A549 (cell line): ENCODE measurements around the gene TTYH3. TPM values are rescaled to one million over a fixed set of nuclear protein-coding genes. Genes with fewer than 3 reads are reported as not detected.

Experiments
- ATAC-seq, 2 experiments: fragments of 200-7000 bp in 1 of 2; fragments of >200 bp in 1 of 2; cut with Nextera tagmentation in 1 of 2; cut with Tn5 transposase in 1 of 2; 3 replicates each; pipeline versions ENCODE4 v1.8.0 to v1.9.1; 2018 to 2020; ENCODE audit warnings: mild to moderate bottlenecking in 1 of 2, moderate library complexity in 1 of 2
- CTCF ChIA-PET: fragments of 300-600 bp; sonication (Branson Sonifier 250); formaldehyde crosslinking; extraction: SDS; loops from one replicate; lab custom pipeline; 2021; ENCODE audit warnings: antibody characterized with exemption, inconsistent platforms; lab: Yijun Ruan, JAX
- POLR2A ChIA-PET: fragments of 350-600 bp; formaldehyde crosslinking; extraction: SDS; loops from one replicate; lab custom pipeline; 2021; ENCODE audit warnings: antibody characterized with exemption, inconsistent platforms; lab: Yijun Ruan, JAX
- DNase-seq, 2 experiments: peaks; one replicate each; pipeline versions ENCODE4 v3.0.0 to v3.0.0-alpha.2; 2011 to 2016; ENCODE audit warnings: low read depth in 1 of 2, low spot score in 1 of 2
- FAIRE-seq: peaks from 2 replicates; lab custom pipeline; 2011; peaks lifted over from hg19 to GRCh38; lab: Jason Lieb, UNC
- H3K27ac ChIP-seq, 2 experiments: fragments of >200 bp; sonication (Bioruptor Twin); formaldehyde crosslinking; 3 replicates each; pipeline ENCODE4 v1.5.1; 2016 to 2017
- H3K4me1 ChIP-seq: fragments of >200 bp; sonication (Bioruptor Twin); formaldehyde crosslinking; 3 replicates; pipeline ENCODE4 v1.6.1; 2016
- H3K4me2 ChIP-seq: fragments of >200 bp; sonication (Bioruptor Twin); formaldehyde crosslinking; 3 replicates; pipeline ENCODE4 v1.6.1; 2016
- H3K4me3 ChIP-seq: fragments of >200 bp; sonication (Bioruptor Twin); formaldehyde crosslinking; 3 replicates; pipeline ENCODE4 v1.5.1; 2016
- H3K9me3 ChIP-seq: fragments of >200 bp; sonication (Bioruptor Twin); formaldehyde crosslinking; 3 replicates; pipeline ENCODE4 v1.6.1; 2016
- CBX2 ChIP-seq: fragments of 200-600 bp; sonication (generic); IDR thresholded peaks from 2 replicates; pipeline ENCODE4 v1.6.1; 2016; ENCODE audit warnings: low read depth, mild to moderate bottlenecking, borderline replicate concordance
- CBX8 ChIP-seq: fragments of 200-600 bp; sonication (generic); IDR thresholded peaks from 2 replicates; pipeline ENCODE4 v1.6.1; 2016
- CEBPB ChIP-seq, 2 experiments: fragments of >200 bp in 1 of 2; sonication (Bioruptor Twin) in 1 of 2; formaldehyde crosslinking in 1 of 2; IDR thresholded peaks; 2 replicates each; pipeline ENCODE4 v1.6.1; 2012 to 2016
- CHD2 ChIP-seq: fragments of 150-350 bp; IDR thresholded peaks from 2 replicates; pipeline ENCODE4 v1.6.1; 2014; ENCODE audit warnings: low read length; ENCODE audit not compliant: partially characterized antibody
- E2F6 ChIP-seq: IDR thresholded peaks from 2 replicates; pipeline ENCODE4 v1.6.1; 2012; ENCODE audit warnings: low read depth, borderline replicate concordance
- EHF ChIP-seq: fragments of 250-450 bp; sonication (Bioruptor Pico); IDR thresholded peaks from 2 replicates; pipeline ENCODE4 v1.5.0; 2020; ENCODE audit warnings: mild to moderate bottlenecking
- EHMT2 ChIP-seq: fragments of 200-600 bp; sonication (generic); IDR thresholded peaks from 2 replicates; pipeline ENCODE4 v1.6.1; 2016; ENCODE audit warnings: antibody characterized with exemption, low read depth, mild to moderate bottlenecking, moderate library complexity
- FOSB ChIP-seq: fragments of 250-450 bp; sonication (Bioruptor Pico); IDR thresholded peaks from 2 replicates; pipeline ENCODE4 v1.5.0; 2020; ENCODE audit warnings: mild to moderate bottlenecking, moderate library complexity
- FOXS1 ChIP-seq: fragments of 250-450 bp; sonication (Bioruptor Pico); IDR thresholded peaks from 2 replicates; pipeline ENCODE4 v1.5.0; 2020; ENCODE audit warnings: mild to moderate bottlenecking, moderate library complexity
- GATA3 ChIP-seq: IDR thresholded peaks from 2 replicates; pipeline ENCODE4 v1.6.1; 2012; ENCODE audit warnings: borderline replicate concordance
- HEYL ChIP-seq: fragments of 250-450 bp; sonication (Bioruptor Pico); IDR thresholded peaks from 2 replicates; pipeline ENCODE4 v1.8.0; 2021; ENCODE audit warnings: mild to moderate bottlenecking, moderate library complexity
- HOXA7 ChIP-seq: fragments of 250-450 bp; sonication (Bioruptor Pico); IDR thresholded peaks from 2 replicates; pipeline ENCODE4 v1.5.0; 2020; ENCODE audit warnings: mild to moderate bottlenecking, moderate library complexity
- JUN ChIP-seq, 2 experiments: fragments of >200 bp; sonication (Bioruptor Twin); formaldehyde crosslinking; IDR thresholded peaks; 2 replicates in 1 of 2; 3 replicates in 1 of 2; pipeline ENCODE4 v1.6.1; 2016 to 2017
- JUNB ChIP-seq: fragments of >200 bp; sonication (Bioruptor Twin); formaldehyde crosslinking; IDR thresholded peaks from 2 replicates; pipeline ENCODE4 v1.6.1; 2016
- MAZ ChIP-seq: fragments of 150-350 bp; IDR thresholded peaks from 2 replicates; pipeline ENCODE4 v1.6.1; 2014; ENCODE audit warnings: antibody characterized with exemption, low read depth, low read length, borderline replicate concordance
- NFE2L2 ChIP-seq: fragments of 150-350 bp; conservative IDR thresholded peaks from 2 replicates; pipeline ENCODE4 v1.6.1; 2014; ENCODE audit warnings: low read length
- NPAS2 ChIP-seq: fragments of 250-450 bp; sonication (Bioruptor Pico); IDR thresholded peaks from 2 replicates; pipeline ENCODE4 v1.8.0; 2022; ENCODE audit warnings: mild to moderate bottlenecking, moderate library complexity, borderline replicate concordance
- PHF8 ChIP-seq: fragments of 200-600 bp; sonication (generic); IDR thresholded peaks from 2 replicates; pipeline ENCODE4 v1.6.1; 2016; ENCODE audit warnings: low read depth, mild to moderate bottlenecking, antibody characterized with exemption, moderate library complexity, borderline replicate concordance
- POLR2AphosphoS2 ChIP-seq: conservative IDR thresholded peaks from 2 replicates; pipeline ENCODE4 v1.6.1; 2012; ENCODE audit warnings: low read length, improper control_type of control experiment, inconsistent platforms
- RAD21 ChIP-seq, 2 experiments: fragments of >200 bp in 1 of 2; sonication (Bioruptor Twin) in 1 of 2; formaldehyde crosslinking in 1 of 2; IDR thresholded peaks in 1 of 2; conservative IDR thresholded peaks in 1 of 2; 2 replicates in 1 of 2; 3 replicates in 1 of 2; pipeline ENCODE4 v1.6.1; 2012 to 2018; ENCODE audit warnings: inconsistent platforms in 1 of 2
- RNF2 ChIP-seq: fragments of 200-600 bp; sonication (generic); IDR thresholded peaks from 2 replicates; pipeline ENCODE4 v1.6.1; 2016; ENCODE audit warnings: low read depth, mild to moderate bottlenecking, antibody characterized with exemption, moderate library complexity, borderline replicate concordance
- SMC3 ChIP-seq: fragments of >200 bp; sonication (Bioruptor Twin); formaldehyde crosslinking; IDR thresholded peaks from 3 replicates; pipeline ENCODE4 v1.6.1; 2018; ENCODE audit warnings: inconsistent platforms
- TFCP2L1 ChIP-seq: fragments of 250-450 bp; sonication (Bioruptor Pico); IDR thresholded peaks from 2 replicates; pipeline ENCODE4 v1.5.0; 2021; ENCODE audit warnings: mild to moderate bottlenecking
- TP53 ChIP-seq: fragments of 250-450 bp; sonication (Bioruptor Pico); IDR thresholded peaks from 2 replicates; pipeline ENCODE4 v1.5.0; 2021; ENCODE audit warnings: mild to moderate bottlenecking, moderate library complexity
- ZNF302 ChIP-seq: fragments of 250-450 bp; sonication (Bioruptor Pico); IDR thresholded peaks from 2 replicates; pipeline ENCODE4 v1.9.0; 2021; ENCODE audit warnings: inconsistent platforms, mild to moderate bottlenecking, moderate library complexity
- ZSCAN20 ChIP-seq: fragments of 250-450 bp; sonication (Bioruptor Pico); IDR thresholded peaks from 2 replicates; pipeline ENCODE4 v1.8.0; 2022; ENCODE audit warnings: mild to moderate bottlenecking, moderate library complexity
- WGBS: methylation state at CpG from one replicate; pipeline ENCODE4 v1.1.6; 2017; ENCODE audit errors: missing lambda C conversion rate; 5-methylcytosine and 5-hydroxymethylcytosine counted together
- polyA plus RNA-seq, 4 experiments: library from polyadenylated mRNA; depleted of rRNA in 3 of 4; stranded (reverse); fragments of >200 nt; fragmentation: RNase III in 1 of 4; extraction: RNeasy Plus Mini Kit Qiagen cat#74134 plus additional on column Dnase treatment in 1 of 4; gene quantifications; 2 replicates in 3 of 4; 3 replicates in 1 of 4; pipeline ENCODE4 v1.2.3, GENCODE V29; 2011 to 2017
- TF ChIP-seq, protein P1 (sequence below): fragments of 250-450 bp; sonication (Bioruptor Pico); IDR thresholded peaks from 2 replicates; pipeline ENCODE4 v1.5.0; 2020; ENCODE audit warnings: low read depth, mild to moderate bottlenecking, moderate library complexity
- TF ChIP-seq, protein P2 (sequence below): fragments of 450-650 bp; IDR thresholded peaks from 2 replicates; pipeline ENCODE4 v1.6.1; 2014; ENCODE audit warnings: antibody characterized with exemption

TTYH3 gene
- polyA plus RNA-seq, 2 of the 4 experiments (the other 2 are of a cell fraction), result 11.3 to 43.6 TPM

GRCh38 chr7:2611922-2612321 lies 19.9 kb upstream of the TTYH3 start:
- ATAC-seq, result no peak
- Histone ChIP-seq H3K27ac (no peak overlapping the region), H3K4me1 (no peaks in the 10 kb centered on the region), H3K4me3 (no peak overlapping the region), H3K9me3 (no peaks in the 10 kb centered on the region), H3K4me2 (no peak overlapping the region)
- POLR2A ChIA-PET, result no interaction called here
- FAIRE-seq, result no peak
- WGBS, result 95% methylated on average over 9 of the region's 10 CpGs
- CTCF ChIA-PET, result interaction anchor here (1.2 to 3.3 kb wide), 4 partner anchors 15 to 68 kb away, joined by 4 to 12 read pairs (median 4); no protein-coding TSS in a partner anchor
- TF ChIP-seq FOXS1 (CRISPR knock-in tag) (no peak), ZNF302 (CRISPR knock-in tag) (no peak), MAZ (no peak), SMC3 (no peak), E2F6 (no peak), RAD21 (conservative IDR thresholded peaks at IDR 0.05 in 1 of 2, IDR thresholded peaks at IDR 0.05 in 1 of 2) (no peak), JUNB (no peak), FOSB (CRISPR knock-in tag) (no peak), EHF (CRISPR knock-in tag) (no peak)
- TF ChIP-seq, protein P1, sequence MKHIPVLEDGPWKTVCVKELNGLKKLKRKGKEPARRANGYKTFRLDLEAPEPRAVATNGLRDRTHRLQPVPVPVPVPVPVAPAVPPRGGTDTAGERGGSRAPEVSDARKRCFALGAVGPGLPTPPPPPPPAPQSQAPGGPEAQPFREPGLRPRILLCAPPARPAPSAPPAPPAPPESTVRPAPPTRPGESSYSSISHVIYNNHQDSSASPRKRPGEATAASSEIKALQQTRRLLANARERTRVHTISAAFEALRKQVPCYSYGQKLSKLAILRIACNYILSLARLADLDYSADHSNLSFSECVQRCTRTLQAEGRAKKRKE, result no peak
- no peak for DNase-seq

- ChIA-PET CTCF (interaction anchor here (1.0 to 3.3 kb wide), 5 partner anchors 7 to 68 kb away, joined by 4 to 12 read pairs (median 4); no protein-coding TSS in a partner anchor), POLR2A (no interaction called here)
- TF ChIP-seq CBX8 (no peak), GATA3 (no peak), CEBPB (IDR thresholded peaks at IDR 0.05) (no peak), SMC3 (no peak)
- Histone ChIP-seq H3K9me3 (no peaks in the 10 kb centered on the region), H3K4me1 (no peaks in the 10 kb centered on the region), H3K4me3 (no peak overlapping the region), H3K27ac (no peak overlapping the region), H3K4me2 (no peak overlapping the region)
- DNase-seq, result no peak
- no peak for FAIRE-seq
- peak in 1 of 2 experiments; percentile 58; a peak in 3 of 6 replicates for ATAC-seq
- WGBS, result 77% methylated on average over 10 of the region's 15 CpGs
These were observed 19.2 kb upstream of the TTYH3 start for GRCh38 chr7:2612445-2613097.

DNA sequence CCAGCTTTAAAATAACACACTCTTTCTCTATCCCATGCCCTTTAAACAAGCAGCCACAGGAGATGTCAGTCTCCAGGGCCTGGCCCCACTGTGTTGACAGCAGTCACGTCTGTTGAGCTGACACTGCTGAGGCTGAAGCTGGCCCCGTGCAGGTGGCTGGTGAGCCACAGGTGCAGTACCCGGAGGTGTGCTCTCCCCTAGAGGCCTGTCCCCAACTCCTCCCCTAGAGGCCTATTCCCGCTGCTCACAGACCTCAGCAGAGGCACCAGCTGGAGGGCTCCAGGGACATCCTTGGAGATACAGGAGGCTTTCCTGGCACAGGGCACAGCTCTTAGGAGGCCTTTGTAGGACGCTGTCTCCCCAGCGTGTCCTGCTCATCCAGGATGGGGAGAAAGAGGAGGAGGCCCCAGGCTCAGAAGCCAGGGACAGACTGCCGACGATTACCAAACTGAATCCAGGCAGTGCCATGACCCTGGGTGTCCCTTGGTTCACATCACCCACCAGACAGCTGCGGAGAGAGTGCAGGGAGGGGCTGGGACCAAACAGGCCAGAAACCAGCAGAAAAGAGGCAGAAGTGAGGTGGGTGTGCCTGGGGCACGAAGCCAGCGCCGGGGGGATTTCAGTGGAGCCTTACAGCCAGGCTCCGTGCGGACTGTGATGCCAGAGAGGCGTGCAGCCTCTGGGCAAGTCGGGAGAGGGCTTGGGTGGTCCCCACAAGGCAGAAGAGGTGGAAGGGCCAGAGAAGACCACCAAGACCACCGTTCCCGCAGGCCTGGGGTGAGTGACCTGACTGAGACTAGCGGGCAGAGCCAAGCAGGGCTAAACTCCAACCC lies 18.5 kb upstream of the TTYH3 start:
- Histone ChIP-seq H3K9me3 (no peaks in the 10 kb centered on the region), H3K4me2 (no peak overlapping the region), H3K4me1 (no peaks in the 10 kb centered on the region), H3K4me3 (no peak overlapping the region), H3K27ac (no peak overlapping the region)
- ChIA-PET POLR2A (no interaction called here), CTCF (interaction anchor here (1.0 to 3.3 kb wide), 5 partner anchors 8 to 67 kb away, joined by 4 to 12 read pairs (median 4); no protein-coding TSS in a partner anchor)
- WGBS, result 85% methylated on average over 14 of the region's 19 CpGs
- no peak for TF ChIP-seq NPAS2 (CRISPR knock-in tag)
- TF ChIP-seq CBX2, result no peak
- TF ChIP-seq ZSCAN20 (CRISPR knock-in tag), result no peak
- TF ChIP-seq EHMT2, result no peak
- no peak for TF ChIP-seq POLR2AphosphoS2
- TF ChIP-seq JUN (IDR thresholded peaks at IDR 0.05), result no peak
- TF ChIP-seq, protein P2, sequence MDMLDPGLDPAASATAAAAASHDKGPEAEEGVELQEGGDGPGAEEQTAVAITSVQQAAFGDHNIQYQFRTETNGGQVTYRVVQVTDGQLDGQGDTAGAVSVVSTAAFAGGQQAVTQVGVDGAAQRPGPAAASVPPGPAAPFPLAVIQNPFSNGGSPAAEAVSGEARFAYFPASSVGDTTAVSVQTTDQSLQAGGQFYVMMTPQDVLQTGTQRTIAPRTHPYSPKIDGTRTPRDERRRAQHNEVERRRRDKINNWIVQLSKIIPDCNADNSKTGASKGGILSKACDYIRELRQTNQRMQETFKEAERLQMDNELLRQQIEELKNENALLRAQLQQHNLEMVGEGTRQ, result no peak
- no peak for TF ChIP-seq FOSB (CRISPR knock-in tag)
- no peak for TF ChIP-seq CBX8
- TF ChIP-seq TFCP2L1 (CRISPR knock-in tag), result no peak
- no peak for TF ChIP-seq CHD2
- TF ChIP-seq NFE2L2, result no peak
- no peak for TF ChIP-seq PHF8
- TF ChIP-seq TP53 (CRISPR knock-in tag), result no peak
- no peak for TF ChIP-seq RNF2
- TF ChIP-seq HEYL (CRISPR knock-in tag), result no peak
- no peak for TF ChIP-seq HOXA7
- DNase-seq, result no peak
- FAIRE-seq, result no peak
- ATAC-seq, result peak in 1 of 2 experiments; percentile 11; a peak in 1 of 6 replicates
